ENCODE data around the gene FMNL2.

FMNL2 gene

DNA sequence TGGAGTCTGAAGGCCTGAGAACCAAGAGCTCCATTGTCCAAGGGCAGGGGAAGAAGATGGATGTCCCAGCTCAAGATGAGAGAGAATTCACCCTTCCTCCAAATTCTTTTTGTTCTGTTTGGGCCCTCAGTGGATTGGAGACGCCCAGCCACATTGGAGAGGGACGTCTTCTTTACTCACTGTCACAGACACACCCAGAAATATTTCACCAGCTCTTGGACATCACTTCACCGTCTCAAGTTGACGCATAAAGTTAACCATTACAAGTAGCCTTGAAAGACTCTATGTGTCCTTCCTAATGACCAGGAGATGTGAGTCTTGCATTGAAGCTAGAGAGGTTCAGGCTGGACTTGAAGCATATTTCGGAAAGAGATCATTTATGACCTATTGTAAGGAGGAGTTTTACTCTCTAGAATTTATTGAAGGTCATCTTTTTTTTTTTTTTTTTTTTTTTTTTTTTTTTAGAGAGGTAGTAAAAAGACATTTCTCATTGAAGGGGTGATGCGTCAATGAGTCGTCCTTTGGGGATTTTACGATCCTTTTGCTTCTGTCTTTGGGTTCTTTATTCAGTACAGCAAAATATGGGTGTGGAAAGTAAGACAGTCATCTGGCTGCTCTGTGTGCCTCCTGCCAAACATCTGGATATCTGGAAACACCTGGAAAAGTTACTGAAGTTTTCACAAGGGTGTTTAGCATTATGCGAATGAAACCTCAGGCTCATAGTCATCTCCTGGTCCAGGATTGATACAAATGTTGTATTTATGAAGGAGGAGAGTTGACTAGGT lies 264.2 kb downstream of the FMNL2 start:
- no peak for DNase-seq

DNA sequence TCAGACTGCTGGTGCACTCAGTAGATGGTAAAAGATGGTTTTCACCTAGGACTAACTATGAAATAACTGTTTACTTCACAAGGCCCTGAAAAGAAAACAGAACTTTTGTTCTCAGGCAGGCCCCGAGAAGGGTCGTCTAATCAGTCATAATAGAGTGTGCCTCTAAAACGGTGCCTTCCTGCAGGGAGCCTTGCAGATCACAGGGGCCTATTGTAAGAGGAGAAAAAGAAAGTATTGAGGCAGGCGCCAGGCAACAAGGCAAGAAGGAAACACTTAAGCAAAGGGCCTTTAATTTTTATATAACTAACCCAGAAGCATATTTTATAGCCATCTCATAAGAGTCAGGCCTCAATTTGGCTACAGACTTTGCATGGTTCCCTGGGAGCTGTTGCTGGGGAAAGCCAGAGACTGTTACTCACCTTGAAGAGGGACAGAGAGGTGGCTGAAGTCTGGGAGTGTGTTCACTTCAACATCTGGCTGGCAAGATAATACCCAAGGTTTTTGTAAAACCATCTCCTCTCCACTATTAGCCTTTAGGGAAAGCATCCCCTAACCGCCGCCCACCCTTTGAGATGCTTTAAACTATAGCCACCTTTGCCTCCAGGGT lies 265.2 kb downstream of the FMNL2 start:
- DNase-seq: no peak

DNA sequence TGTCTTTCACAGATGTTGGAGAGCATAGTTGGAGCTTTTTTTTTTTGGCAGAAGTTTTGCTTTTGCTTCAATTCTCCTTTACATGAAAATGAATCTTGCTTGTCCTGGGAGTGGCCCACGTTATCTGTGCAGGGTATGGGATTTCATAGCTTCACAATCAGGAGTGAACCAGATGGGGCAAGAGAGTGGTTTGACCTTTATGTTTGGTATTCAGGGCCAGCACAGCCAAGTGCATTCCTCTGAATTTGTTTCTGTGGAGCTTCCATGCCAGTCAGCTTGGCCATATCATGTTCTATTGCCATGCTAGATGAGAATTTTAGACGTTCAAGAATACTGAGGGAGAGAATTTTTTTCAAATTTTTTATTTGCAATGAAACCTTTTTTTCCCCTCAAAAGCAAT lies 265.7 kb downstream of the FMNL2 start:
- DNase-seq: no peak

- DNase-seq: no peak
Observed at GRCh38 chr2:152602750-152603149, 267.8 kb downstream of the FMNL2 start.

- no peak for DNase-seq
Observed at GRCh38 chr2:152603166-152603565, 268.2 kb downstream of the FMNL2 start.

DNA sequence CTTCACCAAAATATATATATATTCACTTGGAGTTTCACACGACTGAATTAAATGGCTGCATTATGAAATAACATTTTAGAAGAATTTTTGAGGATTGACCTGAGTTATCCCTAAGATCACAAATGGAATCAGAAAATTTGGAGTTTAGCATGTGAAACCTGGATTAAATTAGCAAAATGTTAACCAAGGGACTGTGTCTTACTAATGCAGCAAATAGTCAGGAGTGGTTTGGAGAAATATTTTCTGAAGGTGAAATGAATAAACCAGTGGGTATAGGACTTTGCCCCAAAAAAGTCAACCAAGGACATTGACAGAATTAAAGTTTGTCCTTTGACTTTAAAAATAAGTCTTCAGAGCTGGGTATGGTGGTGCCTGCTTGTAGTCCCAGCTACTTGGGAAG lies 271.1 kb downstream of the FMNL2 start:
- no peak for DNase-seq

DNA sequence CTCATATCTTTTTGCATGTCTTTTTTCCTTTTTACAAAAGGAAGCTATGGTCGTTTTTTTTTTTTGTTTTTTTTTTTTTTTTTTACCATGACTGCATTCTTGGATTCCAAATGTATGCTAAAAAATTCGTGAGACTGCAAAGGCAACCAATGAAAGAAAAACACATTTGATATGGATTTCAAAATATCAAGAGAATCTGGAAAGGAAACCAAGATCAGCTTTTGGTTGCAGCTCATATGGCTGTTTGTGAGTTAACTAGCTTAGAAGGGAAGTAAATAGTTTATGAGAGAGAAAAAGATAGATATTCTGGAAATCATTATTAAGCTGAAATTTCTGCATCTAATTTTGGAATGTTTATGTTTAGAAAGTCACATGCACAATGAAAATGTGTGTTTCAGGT lies 272.0 kb downstream of the FMNL2 start:
- DNase-seq: no peak

- no peak for DNase-seq
Observed at GRCh38 chr2:152607793-152608300, 272.9 kb downstream of the FMNL2 start.

DNA sequence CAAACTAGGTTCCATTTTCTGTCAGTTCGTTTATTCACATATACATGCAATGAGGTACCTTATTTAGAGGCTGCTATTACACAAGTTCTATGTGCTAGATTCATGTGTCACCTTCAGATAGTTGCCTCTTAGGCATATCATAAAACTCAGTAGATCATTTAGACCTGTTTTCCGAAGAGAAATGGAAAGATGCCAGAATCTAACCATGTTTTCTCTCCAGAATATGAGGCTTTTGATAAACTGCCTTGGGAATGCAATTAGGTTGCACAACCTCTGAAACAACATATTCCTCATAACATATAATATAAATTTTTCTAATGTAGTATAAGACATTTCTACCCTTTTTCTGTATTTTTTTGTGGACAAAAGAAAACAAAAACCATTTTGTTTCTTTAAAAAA lies 274.2 kb downstream of the FMNL2 start:
- no peak for DNase-seq

GRCh38 chr2:152609699-152610098 lies 274.7 kb downstream of the FMNL2 start:
- DNase-seq: no peak

DNA sequence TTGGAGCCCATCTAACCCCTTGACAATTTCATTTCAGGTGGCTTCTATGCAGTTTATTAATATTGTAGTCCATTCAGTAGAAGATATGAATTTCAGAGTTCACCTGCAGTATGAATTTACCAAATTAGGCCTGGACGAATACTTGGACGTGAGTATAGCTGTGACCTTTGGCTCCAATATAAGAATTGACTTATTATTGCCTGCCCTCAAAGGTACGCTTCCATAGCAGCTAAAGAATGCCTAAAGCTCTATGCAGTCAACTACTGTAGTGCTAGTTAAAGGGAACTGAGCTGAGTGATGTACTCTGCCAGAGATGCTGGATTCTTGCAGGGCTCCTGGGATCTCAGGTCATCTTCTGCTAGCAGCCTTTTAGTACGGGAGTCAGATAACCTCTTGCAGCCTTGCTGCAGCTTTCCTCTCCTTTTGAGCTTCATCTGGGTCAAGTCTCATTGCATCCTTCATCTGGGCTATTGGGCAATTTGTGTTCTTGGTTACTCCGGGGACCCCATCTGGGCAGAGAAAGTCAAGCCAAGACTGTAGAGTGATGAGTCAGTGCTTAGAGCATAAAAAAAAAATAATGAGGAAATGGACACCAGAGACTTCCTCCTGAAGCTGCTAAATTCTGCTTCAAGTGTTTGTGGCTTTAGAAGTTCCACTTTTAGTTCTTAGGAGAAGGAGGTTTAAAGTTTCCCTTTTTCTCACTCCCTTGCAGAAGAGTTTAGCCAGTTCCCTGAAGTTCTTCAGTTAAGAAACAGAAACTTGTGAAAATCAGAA lies 276.7 kb downstream of the FMNL2 start:
- DNase-seq: peak; percentile 43

GRCh38 chr2:152613235-152613634 lies 278.3 kb downstream of the FMNL2 start:
- no peak for DNase-seq

DNA sequence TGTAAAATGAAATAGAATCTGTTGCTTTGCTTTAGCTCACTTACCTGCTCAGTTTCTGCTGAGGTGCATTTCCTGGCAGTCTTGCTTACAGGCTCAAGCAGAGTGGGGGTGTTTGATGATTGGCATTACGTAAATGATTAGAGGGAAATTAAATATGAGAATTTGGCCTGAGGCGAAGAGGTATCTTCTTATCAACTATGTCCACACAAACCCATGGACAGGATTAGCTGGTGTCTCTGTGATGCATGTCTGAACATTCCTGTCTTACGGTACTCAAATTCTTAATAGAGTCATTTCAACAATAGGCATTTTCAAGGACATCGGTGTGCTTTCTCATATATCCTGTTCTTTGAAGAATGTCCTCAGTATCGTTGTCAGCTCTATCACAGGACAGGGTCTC lies 280.2 kb downstream of the FMNL2 start:
- DNase-seq: no peak

DNA sequence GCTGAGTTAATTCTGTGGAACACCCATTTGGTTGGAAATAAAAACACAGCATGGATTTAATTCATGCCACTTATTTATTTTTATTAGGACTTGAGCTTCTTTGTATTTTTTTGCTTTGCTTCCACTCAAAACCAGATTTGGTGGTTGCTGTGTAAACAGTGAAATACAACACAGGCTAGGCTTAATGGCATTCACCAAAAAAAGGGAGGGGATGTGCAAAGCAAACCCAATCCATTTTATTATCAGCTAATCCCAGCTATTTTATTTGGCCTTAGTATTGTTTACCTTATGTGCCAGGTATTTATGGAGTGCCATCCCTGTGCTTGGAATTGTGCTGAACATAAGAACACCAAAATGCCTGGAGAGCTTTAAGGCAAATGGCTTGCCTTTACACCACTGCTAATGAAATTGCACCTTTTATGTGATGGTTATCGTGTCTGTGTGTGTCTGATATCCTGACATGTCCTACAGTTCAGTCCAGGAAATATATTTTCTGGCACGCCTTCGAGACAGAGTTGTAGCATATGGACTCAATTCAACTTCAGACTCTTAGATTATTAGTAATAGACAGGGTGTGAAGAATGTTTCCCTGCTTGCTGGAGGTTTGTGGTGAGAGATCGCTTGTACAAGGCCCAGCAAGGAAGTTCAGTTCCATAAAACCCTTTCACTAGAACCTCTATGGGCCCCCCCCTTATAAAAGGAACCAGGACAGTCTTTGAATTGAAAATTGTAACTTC lies 282.6 kb downstream of the FMNL2 start:
- DNase-seq: no peak

DNA sequence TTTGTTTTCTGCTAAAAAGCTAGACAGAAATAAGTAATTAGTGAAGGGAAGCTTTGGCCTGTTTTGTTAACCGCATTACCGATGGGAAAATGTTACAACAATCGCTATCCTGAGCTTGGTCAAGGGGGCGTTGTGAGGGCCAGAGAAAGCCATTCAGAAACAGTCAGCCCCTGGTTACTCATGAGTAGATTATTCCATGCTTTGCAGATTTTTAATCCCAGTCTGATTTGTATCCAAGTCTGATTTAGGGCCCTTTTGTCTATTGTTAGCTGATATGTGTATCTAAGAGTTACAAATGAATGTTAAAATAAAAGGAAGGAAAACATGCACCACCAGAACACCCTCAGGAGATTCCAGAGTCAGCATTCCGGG lies 283.2 kb downstream of the FMNL2 start:
- DNase-seq: no peak

DNA sequence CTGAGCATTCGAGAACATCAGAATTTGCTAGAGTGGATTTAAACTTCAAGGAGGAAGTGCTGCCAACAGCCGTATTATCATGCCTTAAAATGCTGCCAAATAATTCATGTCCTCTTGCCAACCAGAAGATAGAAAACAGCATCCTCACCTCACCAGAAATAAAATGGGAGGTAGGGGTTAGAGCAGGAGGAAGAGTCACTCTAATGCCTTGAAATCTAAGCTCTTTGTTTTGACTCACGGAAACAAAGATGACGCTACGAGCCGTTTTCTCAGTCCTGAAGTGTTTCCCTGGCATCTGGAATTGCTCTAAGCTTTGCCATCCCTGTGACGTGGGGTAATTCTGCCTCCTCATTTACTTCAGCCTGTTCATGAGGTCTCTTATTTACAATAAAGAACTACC lies 285.2 kb downstream of the FMNL2 start:
- no peak for DNase-seq

- no peak for DNase-seq
Observed at GRCh38 chr2:152620985-152621384, 286.0 kb downstream of the FMNL2 start.

- DNase-seq: no peak
Observed at GRCh38 chr2:152622219-152622618, 287.2 kb downstream of the FMNL2 start.

DNA sequence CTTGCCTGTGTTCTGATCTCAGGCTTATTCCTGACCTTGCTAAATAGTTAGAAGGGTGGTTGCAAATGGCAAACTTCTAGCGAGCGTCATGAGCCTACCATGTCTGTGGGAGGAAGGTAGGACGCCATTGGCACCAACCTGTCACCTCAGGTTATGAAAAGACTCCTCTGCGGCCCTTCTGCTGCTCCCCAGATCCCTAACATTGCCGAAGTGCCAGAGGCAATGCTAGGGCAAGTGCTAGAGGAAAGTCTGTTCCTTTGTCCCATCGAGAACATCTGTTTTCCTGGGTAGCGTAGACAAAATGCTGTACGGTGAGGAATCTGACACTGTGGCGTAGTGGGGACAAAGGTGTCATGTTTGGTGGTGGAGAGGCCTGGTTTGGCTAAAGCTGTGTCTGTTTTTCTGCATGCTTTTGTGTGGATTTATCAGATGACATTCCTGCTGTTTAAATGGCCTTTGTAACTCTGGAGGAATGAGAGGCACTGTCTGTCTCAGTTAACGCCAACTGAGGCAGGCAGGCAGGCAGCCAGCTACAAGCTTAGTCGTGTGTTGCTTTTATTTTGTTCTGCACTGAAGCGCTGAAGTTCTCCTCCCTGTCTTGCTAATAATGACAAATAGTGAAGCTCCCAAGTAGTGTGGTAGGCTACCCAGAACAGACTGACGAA lies 288.2 kb downstream of the FMNL2 start:
- DNase-seq: no peak

- no peak for DNase-seq
Observed at GRCh38 chr2:152623775-152624174, 288.8 kb downstream of the FMNL2 start.

DNA sequence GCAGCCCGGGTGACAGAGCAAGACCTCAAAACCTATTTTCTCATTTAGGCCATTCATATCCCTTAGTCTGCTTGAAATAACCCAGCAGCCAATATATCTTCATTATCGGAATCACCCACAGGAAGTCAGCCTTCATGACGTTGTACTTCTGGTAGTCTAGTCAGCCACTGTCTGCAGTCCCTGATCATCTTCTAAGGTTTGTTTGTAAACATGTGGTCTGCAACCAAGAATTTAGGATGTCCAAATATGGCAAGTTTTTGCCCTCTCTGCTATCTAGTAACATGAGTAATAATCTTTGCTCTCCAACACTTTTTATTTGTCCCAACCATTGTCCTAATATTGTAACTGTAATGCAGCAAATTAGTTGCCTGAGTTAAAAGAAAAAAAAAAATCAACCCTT lies 289.8 kb downstream of the FMNL2 start:
- no peak for DNase-seq

- DNase-seq: no peak
Observed at GRCh38 chr2:152626911-152627339, 292.0 kb downstream of the FMNL2 start.
